Nephron (organoid): Measurements from ENCODE around the gene TXLNB.

ENCODE experiments used
- H3K27ac Mint-ChIP-seq, 3 experiments: 2 replicates each; pipeline ENCODE4 v1.8.0; 2020; ENCODE audit warnings: mixed read lengths in 3 of 3, mild to moderate bottlenecking in 2 of 3, moderate library complexity in 1 of 3
- H3K27me3 Mint-ChIP-seq: 2 replicates; pipeline ENCODE4 v1.8.0; 2021; ENCODE audit warnings: low read depth, mild to moderate bottlenecking, moderate library complexity, mixed read lengths
- H3K36me3 Mint-ChIP-seq: 2 replicates; pipeline ENCODE4 v1.8.0; 2020; ENCODE audit warnings: low read depth, mixed read lengths
- H3K4me1 Mint-ChIP-seq: 2 replicates; pipeline ENCODE4 v1.8.0; 2020; ENCODE audit warnings: mixed read lengths
- H3K4me3 Mint-ChIP-seq, 3 experiments: 2 replicates each; pipeline ENCODE4 v1.8.0; 2020; ENCODE audit warnings: mild to moderate bottlenecking in 3 of 3, mixed read lengths in 3 of 3, moderate library complexity in 2 of 3
- H3K9me3 Mint-ChIP-seq: 2 replicates; pipeline ENCODE4 v1.8.0; 2020; ENCODE audit warnings: mixed read lengths
- TF ChIP-seq, protein P1 (sequence below), 3 experiments: fragments of 200-600 bp; sonication (generic); IDR thresholded peaks; one replicate each; pipeline ENCODE4 v1.5.0; 2021; ENCODE audit warnings: antibody characterized with exemption in 3 of 3; ENCODE audit not compliant: unreplicated experiment in 3 of 3

The TXLNB gene

DNA sequence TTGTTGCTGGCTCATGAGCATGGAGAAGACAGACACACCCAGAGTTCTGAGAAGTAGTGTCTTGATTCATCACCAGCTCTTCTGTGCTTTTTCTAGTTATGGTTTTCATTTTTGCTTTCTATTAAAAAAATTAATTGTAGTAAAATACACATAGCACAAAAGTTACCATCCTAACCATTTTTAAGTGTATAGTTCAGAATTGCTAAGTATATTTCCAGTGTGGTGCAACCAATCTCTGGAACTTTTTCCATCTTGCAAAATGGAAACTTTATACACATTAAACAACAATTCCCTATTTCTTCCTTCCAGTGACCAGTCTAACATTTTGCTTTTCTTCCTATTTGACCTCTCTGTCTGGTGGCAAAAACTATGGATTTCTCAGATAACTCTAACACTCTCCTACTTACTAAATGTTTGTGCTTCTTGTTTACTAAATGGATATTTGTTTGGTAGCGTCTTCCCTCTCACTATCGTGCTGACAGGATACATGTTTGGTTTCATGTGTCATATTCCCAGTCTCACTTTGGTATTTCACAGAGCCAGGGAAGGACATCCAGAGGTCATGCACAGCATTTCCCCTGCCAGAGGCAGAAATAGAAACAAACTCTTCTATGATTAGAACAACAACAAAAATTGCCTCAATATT is 40.6 kb downstream of the TXLNB start:
- peaks cover 38% of the 10 kb centered on the region for H3K4me1 Mint-ChIP-seq
- no peak overlapping the region for H3K4me3 Mint-ChIP-seq
- peak overlapping the region in 2 of 3 experiments; percentile 27 to 39 for H3K27ac Mint-ChIP-seq

DNA sequence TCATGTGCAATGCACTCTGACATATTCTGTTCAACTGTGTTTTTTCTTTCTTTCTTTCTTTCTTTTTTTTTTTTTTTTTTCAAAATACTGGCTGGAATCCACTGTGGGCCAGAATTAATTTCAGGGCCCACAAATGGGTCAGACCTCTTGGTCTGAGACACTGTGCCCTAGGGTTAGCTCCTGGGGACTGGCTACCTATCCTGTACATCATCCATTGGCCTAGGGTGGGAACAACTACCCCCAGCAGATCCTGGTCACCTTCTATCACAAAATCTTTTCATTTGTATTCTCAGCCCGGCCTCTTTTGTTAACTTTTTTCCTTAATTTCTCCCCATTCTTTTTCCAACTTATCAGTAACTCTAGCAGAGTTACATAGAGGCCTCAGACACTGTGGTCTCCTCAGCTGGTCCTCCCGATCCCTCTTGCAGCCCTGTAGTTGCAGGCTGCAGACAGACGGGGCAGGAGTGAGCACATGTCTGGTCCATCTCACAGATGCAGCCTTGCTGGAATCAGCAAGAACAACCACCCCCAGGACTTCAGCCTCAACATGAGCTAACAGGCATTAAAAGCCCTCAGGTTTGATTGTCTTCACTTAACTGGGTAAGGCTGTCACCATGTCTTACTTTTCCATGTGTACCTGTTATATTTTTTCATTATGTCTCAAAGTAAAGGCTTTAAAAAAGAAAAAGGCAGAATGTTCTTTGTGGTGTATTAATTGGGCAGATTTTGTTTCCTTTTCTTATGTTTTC is 41.3 kb downstream of the TXLNB start:
- peak overlapping the region in 2 of 3 experiments; percentile 39 to 47 for H3K27ac Mint-ChIP-seq
- H3K4me1 Mint-ChIP-seq: peaks cover 36% of the 10 kb centered on the region
- no peaks in the 10 kb centered on the region for H3K36me3 Mint-ChIP-seq
- no peak overlapping the region for H3K4me3 Mint-ChIP-seq
- H3K9me3 Mint-ChIP-seq: no peaks in the 10 kb centered on the region
- TF ChIP-seq, protein P1, sequence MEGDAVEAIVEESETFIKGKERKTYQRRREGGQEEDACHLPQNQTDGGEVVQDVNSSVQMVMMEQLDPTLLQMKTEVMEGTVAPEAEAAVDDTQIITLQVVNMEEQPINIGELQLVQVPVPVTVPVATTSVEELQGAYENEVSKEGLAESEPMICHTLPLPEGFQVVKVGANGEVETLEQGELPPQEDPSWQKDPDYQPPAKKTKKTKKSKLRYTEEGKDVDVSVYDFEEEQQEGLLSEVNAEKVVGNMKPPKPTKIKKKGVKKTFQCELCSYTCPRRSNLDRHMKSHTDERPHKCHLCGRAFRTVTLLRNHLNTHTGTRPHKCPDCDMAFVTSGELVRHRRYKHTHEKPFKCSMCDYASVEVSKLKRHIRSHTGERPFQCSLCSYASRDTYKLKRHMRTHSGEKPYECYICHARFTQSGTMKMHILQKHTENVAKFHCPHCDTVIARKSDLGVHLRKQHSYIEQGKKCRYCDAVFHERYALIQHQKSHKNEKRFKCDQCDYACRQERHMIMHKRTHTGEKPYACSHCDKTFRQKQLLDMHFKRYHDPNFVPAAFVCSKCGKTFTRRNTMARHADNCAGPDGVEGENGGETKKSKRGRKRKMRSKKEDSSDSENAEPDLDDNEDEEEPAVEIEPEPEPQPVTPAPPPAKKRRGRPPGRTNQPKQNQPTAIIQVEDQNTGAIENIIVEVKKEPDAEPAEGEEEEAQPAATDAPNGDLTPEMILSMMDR (IDR thresholded peaks at IDR 0.05; ENCODE audit: unreplicated experiment in 3 of 3): peak; percentile 51 to 65 (median 64)
- H3K27me3 Mint-ChIP-seq: no peaks in the 10 kb centered on the region

More for the DNA sequence above, 40.6 kb downstream of the TXLNB start:
- Mint-ChIP-seq H3K36me3 (no peaks in the 10 kb centered on the region), H3K9me3 (no peaks in the 10 kb centered on the region), H3K27me3 (no peaks in the 10 kb centered on the region)
- TF ChIP-seq, protein P1 (IDR thresholded peaks at IDR 0.05; ENCODE audit: unreplicated experiment in 3 of 3): no peak

DNA sequence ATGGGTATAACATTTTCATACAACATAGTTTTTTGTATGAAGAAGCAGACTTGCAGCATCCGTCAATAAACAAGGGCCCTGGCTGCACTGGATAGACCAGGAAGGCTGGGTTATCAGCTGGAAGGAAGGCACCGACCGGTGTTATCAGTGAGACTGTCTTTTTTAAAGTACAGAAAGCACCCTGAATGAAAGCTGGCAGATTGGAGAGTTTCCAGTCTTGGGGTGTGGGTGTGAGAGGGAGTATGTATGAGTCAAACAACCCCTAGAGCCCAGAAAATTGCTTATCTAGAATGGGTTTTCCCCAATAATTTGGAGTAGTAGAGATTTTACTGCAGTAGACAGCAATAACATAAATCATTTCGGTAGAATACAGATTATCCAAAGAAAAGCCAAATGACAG is 42.4 kb downstream of the TXLNB start:
- Mint-ChIP-seq H3K9me3 (no peaks in the 10 kb centered on the region), H3K4me1 (peaks cover 44% of the 10 kb centered on the region), H3K27me3 (no peaks in the 10 kb centered on the region), H3K27ac (peak overlapping the region in 1 of 3 experiments; percentile 18), H3K4me3 (no peak overlapping the region), H3K36me3 (no peaks in the 10 kb centered on the region)
- TF ChIP-seq, protein P1 (IDR thresholded peaks at IDR 0.05; ENCODE audit: unreplicated experiment in 3 of 3): no peak

DNA sequence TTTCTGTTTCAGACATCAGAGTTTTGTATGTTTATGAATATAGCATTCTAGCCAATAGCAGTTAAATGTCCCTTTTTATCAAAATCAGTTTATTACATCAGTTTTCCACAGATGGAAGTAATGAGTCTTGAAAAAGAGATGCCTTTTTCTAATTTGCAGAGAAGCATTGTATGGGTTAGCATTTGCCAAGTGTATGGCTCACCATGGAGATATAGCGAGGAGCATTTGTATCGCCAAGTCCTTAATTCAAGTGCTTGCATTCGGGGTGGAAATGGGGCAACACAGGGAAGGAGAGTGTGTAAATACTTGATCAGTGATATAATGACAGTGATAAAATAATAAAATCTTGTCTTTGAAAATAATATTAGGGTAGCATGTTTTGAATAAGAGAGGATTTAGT is 42.9 kb downstream of the TXLNB start:
- Mint-ChIP-seq H3K4me1 (peaks cover 44% of the 10 kb centered on the region), H3K27me3 (no peaks in the 10 kb centered on the region), H3K27ac (peak overlapping the region in 1 of 3 experiments; percentile 18), H3K4me3 (no peak overlapping the region), H3K9me3 (no peaks in the 10 kb centered on the region), H3K36me3 (no peaks in the 10 kb centered on the region)
- TF ChIP-seq, protein P1 (IDR thresholded peaks at IDR 0.05; ENCODE audit: unreplicated experiment in 3 of 3): no peak

DNA sequence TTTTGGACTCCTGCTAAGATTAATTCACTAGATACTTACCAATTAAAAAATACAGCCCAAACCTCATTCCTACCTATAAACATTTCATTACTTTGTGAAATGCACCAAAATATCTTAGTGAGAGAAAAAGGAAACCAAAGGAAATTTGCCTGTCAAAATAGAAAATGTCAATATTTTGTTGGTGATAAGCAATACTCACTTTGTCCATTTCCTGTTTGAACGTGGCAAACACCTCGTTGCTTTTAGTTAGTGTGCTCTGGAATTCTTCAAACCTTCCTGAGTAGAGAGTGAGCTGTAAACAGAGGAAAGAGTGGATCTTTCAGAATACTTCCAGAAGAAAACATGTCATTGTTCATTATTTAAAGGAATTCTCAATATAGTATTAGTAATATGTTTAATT is 44.2 kb downstream of the TXLNB start:
- Mint-ChIP-seq H3K4me3 (no peak overlapping the region), H3K27me3 (no peaks in the 10 kb centered on the region), H3K4me1 (peaks cover 53% of the 10 kb centered on the region), H3K36me3 (no peaks in the 10 kb centered on the region), H3K9me3 (no peaks in the 10 kb centered on the region), H3K27ac (no peak overlapping the region)
- TF ChIP-seq, protein P1 (IDR thresholded peaks at IDR 0.05; ENCODE audit: unreplicated experiment in 3 of 3): no peak
